CD1c-positive myeloid dendritic cell (primary cell): Measurements from ENCODE around the gene NHSL2.

Experiments used
- DNase-seq: peaks from one replicate; pipeline ENCODE4 v3.0.0-alpha.2; 2016; ENCODE audit errors: extremely low spot score

Gene NHSL2

DNA sequence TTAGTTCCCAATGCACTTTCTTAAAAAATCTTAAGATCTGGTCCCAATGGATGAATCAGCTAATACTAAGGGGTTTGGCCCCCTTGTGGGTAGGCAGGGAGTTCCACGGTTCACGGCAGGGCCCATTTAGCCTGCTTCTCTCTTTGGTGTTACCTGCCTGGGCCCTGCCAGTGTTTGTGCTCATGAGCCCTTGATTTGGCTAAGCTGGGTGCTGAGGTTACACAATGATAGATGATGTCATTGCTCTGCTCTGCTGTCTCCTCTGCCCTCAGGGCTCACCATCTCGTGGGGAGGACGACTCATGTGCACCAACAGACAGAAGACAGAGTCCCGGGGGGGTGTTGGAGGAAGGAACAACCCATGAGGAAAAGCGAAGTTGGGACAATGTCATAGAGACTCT, 196.7 kb downstream of the NHSL2 start:
- peak; percentile 63 for DNase-seq

DNA sequence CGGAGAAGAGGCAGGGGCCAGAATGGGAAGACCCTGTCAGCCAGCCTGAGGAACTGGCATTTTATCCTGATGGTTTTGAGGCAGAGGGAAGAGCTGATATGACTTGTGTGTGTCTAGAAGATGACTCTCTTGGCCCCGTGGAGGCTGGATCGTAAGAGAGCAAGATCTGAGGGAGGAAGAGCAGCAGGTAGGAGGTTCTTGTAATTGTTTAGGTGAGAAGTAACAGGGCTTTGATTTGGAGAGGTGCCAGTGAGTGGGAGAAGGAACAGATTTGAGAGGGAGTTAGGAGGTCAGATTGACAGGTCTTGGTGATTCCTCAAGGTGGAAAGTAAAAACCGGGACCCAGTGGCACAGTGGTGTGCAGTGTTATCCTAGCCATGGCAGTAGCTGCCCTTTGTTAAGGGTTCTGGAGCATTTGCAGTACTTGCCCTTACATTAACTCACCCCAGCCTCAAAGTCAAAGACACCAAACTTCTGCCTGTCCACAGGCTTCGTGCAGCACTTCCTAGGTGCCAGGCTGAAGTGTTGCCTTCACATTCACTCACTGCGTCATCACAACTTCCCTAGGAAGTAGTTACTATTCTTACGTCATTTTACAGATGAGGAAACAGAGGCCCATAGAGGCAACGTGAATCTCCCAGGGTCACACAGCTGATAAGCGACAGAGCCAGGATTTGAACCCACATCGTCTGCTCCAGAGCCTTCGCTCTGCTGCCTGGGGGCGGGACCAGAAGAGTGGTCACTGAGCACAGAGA, 197.4 kb downstream of the NHSL2 start:
- DNase-seq = peak; percentile 57

DNA sequence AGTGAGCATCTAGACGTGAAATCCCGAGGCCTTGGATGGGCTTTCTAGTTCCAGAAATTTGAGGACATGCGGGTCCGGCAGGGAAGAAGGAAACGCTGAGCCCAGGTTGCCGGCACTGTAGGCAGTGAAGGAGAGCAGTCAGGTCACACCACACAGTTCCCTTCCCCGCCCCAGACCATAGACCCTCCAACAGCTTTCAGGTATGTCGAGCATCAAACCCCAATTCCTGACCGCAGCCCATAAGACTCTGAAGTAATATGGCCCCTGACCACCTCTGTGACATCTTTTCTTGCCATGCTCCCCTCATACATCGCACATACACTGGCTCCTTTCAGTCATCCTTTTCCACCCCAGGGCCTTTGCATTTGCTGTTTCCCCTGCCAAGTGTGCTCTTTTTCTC, 198.0 kb downstream of the NHSL2 start:
- DNase-seq = no peak

DNA sequence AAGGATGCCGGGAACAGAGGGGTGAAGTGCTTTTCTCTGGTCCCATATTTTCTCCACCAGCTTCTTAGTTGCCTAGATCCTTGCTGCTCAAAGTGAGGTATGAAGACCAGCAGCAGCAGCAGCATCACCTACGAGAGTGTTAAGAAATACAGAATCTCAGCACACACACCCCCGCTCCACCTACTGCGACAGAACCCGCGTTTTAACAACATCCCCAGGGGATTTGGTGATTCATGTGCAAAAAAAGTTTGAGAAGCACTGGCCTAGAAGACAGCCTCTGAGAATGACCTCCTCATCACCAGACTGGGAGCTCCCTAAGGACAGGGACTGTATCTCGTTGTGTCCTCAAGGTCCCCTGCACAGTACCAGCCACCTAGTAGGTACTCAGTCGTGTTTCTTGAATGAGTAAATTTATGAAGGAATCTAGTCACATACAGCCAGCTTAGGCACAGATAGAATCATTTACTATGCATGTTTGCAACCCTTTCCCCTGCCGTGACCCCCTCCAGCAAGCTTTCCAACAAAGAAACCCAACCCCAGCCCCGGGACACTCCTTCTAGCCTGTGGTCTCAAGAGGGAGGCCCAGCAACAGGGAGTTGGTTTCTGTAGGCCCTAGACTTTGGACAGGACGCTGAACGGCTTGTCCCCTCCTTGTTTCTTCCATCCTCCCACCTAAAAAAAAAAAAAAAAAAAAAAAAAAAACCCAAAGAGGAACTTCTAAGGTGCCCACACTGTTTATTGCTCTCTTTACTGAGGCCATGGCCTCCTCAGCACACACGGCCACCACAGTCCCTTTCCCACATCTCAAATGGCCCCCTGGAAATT, 199.6 kb downstream of the NHSL2 start:
- peak; percentile 36 for DNase-seq

DNA sequence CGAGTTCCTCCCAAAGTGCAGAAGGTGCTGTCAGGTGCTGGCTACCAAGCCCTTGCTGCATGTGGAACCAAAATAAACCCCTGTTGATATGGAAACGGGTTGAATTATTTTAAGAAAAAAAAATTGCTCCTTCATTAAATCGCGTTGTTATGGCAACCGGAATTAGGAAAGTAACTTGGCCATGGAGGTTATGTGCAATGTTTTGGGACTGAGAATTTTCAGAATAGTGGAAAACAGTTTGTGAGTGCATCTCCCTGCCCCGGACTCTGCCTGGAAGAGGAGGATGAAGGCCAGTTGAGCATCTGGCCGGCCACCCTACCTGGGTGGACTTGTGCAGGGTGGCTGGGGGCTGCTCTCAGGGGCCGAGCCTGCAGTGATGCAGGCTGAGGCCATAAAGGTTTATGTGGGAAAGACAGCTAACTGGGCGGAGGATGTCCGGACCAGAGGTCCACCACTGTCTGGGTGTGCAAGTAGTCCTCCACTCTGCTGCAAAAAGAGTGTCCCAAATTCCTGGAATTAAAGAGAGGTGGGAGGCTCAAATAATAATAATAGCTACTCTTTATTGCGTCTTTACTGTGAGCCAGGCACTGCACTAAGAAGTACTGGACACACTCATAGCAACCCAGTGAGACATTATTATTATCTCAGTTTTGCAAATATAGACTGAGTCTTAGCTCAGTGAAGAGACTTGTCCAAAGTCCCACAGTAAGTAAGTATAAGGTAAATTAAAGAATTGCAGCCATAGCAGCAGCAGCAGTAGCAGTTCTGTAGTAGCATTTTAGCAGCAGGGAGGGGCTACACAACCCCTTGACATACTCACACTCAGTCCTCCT, 200.4 kb downstream of the NHSL2 start:
- DNase-seq = no peak

DNA sequence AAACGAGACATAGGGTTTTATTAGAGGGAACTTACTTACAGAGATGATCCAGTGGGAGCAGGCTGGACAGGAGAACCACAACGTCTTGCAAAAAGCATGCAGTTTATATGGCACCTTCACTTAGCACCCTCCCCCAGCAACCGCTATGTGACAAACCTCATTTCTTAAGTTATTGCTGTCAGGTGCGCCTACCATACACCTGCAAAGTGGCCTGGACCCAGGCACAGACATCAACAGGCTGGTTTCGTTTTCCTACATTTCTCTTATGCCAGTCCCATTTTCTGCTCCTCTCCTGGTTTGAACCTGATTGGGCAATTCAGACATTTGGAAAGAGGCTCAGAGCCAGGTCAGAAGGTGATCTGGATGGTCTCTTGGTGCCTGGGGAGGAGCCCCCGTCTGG, 202.8 kb downstream of the NHSL2 start:
- DNase-seq = no peak

DNA sequence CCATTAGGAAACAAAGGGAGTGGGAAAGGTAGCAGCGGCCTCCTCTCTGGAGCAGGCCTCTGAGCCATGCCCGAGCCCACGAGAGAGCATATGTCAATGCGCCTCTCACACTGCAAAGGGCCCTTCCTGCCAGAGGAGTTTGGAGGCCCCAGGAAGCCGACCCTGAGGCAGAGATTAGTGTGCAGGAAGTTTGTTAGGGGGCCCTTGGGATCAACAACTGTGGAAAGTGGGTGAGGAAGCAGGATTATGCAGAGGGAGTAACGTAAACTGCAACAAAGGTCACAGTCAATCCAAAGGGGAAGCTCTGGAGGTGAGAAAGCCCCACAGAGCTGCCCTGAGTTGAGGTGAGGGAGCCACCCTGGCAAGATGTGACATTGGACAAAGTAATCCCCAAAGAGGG, 203.7 kb downstream of the NHSL2 start:
- no peak for DNase-seq

DNA sequence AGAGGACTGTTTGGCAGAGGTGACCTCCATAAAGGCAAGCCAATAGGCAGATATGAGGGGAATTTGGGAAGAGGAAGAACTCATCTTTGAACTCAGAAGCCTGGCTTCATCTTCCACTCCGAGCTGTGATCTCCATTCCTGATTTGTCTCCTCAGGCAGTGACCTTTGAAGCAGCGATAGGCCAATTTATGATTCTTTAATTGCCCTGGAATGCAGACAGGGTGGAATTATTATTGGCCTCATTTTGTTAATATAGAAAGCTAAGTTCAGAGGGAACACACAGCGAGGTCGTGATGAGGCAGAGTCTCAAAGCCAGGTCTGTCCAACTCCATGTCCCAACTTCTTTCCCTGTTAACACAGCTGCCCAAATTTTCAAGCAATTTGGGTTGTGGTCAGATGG, 204.2 kb downstream of the NHSL2 start:
- DNase-seq = no peak

DNA sequence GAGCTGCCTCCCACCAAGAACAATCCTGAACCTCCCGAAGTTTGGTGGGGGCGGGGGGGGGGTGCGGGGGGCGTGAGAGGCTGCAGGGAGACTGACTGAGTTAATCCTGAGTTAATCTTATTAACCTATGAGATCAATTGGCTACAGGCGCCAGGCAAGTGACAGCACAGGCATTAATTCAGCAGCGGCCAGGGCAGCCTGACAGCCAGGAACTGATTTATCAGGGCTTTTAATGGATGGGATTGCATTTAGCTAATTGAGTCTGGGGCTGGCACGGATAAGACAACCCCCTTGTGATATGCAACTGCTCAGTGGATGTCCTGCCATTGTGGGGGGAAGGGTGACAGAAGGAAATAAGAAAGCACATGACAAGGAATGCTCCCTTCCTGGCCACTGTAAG, 204.7 kb downstream of the NHSL2 start:
- no peak for DNase-seq

DNA sequence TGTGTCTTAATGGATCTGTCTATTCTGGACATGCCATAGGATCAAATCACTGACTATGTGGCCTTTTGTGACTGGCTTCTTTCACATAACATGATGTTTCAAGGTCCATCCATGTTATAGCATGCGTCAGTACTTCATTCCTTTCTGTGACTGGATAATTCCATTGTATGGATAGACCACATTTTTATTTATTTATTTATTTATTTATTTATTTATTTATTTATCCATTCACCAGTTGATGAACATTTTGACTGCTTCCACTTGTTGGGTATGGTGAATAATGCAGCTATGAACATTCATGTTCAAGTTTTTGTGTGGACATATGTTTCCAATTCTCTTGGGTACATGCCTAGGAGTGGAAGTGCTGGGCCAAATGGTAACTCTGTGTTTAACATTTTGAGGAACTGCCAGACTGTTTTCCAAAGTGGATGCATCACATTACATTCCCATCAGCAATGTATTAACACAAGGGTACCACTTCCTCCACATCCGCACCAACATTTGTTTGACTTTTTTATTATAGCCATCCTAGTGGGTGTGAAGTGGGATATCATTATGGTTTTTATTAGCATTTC, 207.1 kb downstream of the NHSL2 start:
- no peak for DNase-seq

DNA sequence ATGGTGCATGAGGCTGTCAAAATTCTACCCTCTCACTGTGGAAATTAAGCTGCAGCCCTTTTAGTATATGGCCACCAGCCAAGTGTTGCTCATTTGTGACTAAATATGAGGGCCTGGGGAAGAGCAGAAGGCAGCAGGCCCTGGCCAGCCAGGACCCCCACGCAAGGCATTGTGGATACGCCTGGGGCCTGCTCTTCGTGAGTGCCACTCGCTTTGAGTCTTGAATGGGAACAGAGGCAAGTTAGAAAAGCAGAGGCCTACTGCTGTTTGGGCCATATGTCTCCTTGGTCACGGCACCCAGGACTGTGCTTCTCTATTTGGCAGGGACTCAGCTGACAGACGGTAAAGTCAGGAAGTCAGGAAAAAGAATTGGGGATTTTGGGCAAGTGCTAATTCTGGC, 210.2 kb downstream of the NHSL2 start:
- peak; percentile 44 for DNase-seq

DNA sequence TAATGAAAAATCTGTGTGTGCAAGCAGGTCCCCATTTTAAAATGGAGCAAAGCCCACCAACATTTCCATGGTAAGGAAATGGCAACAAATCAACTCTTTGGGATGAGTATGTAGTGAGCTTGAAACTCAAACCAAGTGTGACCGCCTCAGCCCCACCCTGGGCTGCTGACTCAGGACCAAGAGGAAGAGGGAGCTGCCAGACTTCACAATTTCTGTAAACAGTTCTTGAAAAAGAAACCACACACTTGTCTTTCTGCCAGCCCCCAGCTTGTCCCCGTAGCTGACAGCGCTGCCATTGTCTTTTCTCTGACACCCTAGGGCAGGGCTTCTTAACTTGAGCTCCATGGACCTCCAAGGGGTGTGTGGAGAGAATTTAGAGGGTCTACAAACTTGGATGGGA, 210.7 kb downstream of the NHSL2 start:
- DNase-seq = peak; percentile 63

DNA sequence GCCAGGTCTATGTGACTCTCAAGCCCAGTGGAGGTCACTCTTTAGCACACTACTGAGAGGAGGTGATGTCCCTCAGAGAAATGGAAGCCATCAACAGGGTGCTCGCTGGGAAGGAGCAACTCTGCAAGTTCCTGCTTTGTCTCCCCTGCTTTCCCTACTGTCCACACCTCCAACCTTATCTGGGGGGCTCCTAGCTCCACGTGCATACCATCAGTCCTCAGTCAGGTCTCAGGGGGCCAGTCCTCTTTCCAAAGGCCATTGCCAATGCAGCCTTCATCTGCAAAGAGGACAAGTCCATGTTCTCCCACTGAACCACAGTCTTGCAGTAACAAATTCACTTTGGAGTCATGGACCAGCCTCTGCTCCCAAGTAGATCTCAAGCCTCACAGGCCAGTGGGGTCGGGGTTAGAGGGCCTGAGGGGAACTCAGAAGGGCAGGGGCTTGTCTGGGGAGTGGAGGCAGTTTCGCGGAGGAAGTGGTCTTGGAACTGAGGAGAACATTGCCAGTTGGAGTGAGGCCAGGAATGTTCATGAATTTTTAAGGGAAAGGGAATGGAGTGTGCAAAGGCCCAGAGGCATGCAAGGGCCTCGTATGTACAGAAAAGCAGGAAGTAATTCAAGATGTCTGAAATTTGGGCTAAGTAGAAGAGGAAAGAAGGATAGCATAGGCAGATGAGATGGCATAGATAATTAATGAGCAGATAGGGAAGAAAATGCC, 212.1 kb downstream of the NHSL2 start:
- no peak for DNase-seq

DNA sequence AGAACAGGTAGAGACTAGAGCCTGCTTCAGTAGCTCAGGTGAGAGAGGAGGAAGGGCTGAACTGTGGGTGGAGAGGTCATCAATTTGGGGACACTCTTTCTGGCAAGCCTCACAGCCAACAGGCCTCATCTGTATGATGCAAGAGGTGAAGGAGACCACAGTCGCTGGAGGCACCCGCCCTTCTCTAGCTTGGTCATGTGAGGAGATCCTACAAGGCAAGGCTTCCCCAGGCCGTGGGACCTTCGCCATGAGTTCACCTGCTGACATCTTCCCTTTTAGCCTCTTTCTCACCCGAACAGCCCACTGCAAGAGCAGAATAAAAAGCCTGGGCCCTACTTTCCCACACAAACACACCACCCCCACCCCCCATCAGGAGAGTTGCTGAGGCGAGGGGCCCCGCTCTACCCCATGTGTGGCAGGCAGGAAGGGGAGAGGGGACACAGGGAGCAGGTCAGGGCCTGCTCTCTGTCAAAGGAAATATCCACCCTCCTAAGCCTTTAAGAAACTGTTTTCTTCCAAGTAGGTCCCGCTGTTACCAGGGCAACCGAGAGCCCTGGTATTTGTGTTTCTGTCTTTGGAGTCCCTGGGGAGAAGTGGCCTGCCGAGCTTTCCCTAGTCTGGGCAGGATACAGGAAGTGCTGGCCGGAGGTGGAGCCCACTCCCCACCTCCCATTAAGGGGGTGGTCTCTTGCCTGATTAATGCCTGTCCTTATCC, 213.0 kb downstream of the NHSL2 start:
- DNase-seq = peak; percentile 50

DNA sequence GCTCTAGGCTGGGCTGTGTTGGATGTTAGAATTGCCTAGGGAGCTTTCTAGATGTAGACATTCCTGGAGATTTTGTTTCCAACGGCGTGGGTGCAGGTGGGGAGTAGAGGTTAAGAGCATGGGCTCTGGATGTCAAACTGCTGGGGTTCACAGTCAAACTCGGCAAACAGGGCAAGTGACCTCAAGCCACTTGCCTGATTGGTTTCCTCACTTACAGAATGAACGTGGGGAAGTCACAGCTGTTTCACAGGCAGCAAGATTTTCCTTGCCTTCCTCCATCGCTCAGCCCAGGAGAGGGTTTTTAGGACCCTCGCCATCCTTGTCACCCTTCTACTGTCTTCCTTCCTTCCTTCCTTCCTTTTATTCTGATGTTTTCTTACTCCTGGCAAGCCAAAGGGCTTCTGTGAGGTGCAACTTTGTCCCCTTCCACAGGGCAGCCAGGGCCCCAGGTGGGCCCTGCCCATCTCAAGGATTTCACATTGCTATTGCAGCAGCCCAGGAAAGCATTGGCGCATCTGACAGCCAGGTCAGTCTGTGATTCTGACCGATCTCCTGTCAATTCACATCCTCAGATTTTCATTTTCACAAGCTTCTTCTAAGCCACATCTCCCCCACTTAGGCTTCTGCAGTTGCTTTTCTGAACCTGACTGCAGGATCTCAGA, 214.0 kb downstream of the NHSL2 start:
- DNase-seq = no peak

DNA sequence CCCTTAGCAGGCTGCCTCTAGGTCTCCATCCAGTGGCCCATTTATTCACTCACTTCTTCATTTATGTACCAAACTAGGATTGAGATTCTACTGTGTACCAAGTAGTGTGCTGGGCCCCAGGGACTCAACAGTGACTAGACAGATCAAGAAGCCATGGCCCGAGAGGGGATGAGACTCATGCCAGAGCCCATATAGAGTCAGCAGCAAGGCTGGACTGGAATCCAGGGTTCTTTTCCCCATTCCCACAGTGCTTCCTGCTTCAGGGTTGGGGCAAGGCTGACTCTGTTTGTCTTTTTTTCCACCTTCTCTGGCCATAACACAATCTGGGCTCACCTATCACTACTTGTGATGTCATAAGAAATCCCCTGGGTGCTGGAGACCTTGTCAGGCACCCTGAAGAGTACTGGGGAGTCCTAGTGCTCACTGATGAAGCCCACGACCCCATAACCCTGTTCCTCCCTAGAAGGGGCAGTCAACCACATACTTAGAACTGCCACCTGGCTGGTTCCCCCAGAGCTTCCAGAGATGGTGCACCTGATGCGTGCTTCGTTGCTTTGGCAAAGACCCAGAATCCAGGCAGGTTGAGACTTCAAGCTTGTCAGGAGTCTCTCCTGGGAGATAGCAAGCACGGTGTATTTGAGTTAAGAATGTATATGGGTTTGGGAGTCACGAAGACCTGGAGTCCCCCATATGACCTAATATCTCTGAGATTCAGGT, 214.8 kb downstream of the NHSL2 start:
- DNase-seq = no peak

DNA sequence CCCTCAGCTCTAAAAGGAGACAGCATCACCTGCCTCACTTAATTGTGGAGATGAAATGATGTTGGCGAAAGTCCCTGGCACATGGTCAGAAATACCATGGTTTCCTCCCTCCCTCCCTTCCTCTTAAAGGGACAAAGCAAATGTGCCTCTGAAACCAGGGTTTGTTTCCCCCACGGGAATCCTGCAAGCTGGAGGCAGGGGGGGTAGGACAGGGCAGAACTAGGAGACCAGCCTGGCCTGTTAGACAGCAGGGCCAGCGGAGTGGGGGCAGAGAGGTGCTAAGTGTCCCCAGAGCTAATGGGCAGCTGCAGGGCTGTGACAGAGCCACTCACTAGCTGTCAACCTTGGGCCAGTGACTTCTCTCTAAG, 215.4 kb downstream of the NHSL2 start:
- DNase-seq = no peak

DNA sequence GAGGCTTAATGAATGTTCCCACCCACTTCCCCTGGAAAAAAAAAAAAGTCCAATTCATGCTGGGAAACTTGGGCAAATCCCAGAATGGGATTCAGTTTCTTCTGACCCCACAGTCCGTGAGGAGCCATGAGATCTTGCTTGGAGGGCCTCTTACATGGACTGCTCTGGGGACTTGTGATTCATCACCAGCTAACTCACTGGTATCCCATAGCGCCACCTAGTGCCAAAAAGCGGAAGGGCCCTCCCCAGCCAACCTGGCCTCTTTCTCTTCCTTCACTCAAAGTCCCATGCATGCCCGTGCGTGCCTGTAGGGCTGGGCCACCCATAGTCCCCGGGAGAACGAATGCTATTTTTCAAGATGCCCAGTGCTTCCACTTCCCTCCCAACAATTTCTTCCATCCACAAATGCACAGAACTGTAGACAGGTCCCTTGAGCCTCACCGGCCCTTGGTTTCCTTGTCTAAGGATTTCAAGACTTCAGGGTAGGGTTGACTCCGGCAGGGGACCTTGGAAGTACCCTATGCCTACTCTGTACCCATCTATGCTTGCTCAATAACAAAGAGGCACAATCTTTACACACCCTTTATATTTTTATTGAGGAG, 216.0 kb downstream of the NHSL2 start:
- DNase-seq = peak; percentile 83

DNA sequence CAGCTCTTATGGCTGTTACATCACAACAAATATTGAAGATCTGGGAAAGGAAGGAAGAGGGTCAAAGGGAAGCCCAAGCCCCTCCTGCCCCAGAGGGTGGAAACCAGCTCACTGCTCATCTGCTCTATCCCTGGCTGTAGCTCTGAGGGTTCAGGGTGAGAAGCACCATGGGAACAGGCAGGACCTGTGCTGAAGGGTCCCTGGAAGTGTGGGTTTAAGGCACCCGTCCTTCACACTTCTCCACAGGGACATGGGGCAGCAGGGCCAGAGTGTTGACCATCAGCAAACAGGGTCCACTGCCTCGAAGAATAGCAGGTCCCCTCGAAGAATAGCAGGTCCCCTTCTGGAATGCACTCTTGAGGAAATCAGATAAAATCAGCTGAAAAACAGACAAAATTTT, 216.7 kb downstream of the NHSL2 start:
- DNase-seq = no peak
